ENCODE measurements around the gene MAK. TPM values are rescaled to one million over a fixed set of nuclear protein-coding genes. Genes with fewer than 3 reads are reported as not detected.

Gene MAK
- polyA plus RNA-seq, 2 of the 4 experiments (the other 2 are of a cell fraction): 0.05 to 0.09 TPM

- H3K4me1 ChIP-seq: no peaks in the 10 kb centered on the region
- no peak overlapping the region for H3K4me3 ChIP-seq
- no peak for TF ChIP-seq CBX8 (IDR thresholded peaks at IDR 0.05)
- TF ChIP-seq CEBPB (IDR thresholded peaks at IDR 0.05): peak; percentile 42 to 67; a peak in 3 of 4 replicates
- no peak overlapping the region for H3K4me2 ChIP-seq
- ATAC-seq (no peak), DNase-seq (ENCODE audit: low read depth in 1 of 2, low spot score in 1 of 2) (no peak), FAIRE-seq (no peak)
- WGBS (ENCODE audit: missing lambda C conversion rate): 94% methylated on average over 6 of the region's 6 CpGs
- ChIA-PET POLR2A (no interaction called here), CTCF (interaction anchor here (1.5 to 2.2 kb wide), 2 partner anchors 8 to 298 kb away, joined by 3 to 5 read pairs; no protein-coding TSS in a partner anchor)
- no peak overlapping the region for H3K27ac ChIP-seq
- no peaks in the 10 kb centered on the region for H3K9me3 ChIP-seq
Observed at GRCh38 chr6:10809098-10809497, 29.2 kb downstream of the MAK start.

GRCh38 chr6:10808376-10808775 lies 30.0 kb downstream of the MAK start:
- CTCF ChIA-PET: interaction anchor here (1.5 to 2.2 kb wide), 2 partner anchors 8 to 297 kb away, joined by 3 to 5 read pairs; no protein-coding TSS in a partner anchor
- POLR2A ChIA-PET: no interaction called here
- no peak overlapping the region for H3K27ac ChIP-seq
- no peak overlapping the region for H3K4me2 ChIP-seq
- H3K9me3 ChIP-seq: no peaks in the 10 kb centered on the region
- H3K4me1 ChIP-seq: no peaks in the 10 kb centered on the region
- WGBS (ENCODE audit: missing lambda C conversion rate): 89% methylated on average over 4 of the region's 4 CpGs
- FAIRE-seq (no peak), ATAC-seq (no peak), DNase-seq (ENCODE audit: low read depth in 1 of 2, low spot score in 1 of 2) (no peak)
- no peak for TF ChIP-seq REST (IDR thresholded peaks at IDR 0.05)
- no peak for TF ChIP-seq CHD4 (IDR thresholded peaks at IDR 0.05; ENCODE audit: borderline replicate concordance)
- no peak for TF ChIP-seq EP300 (IDR thresholded peaks at IDR 0.05)
- no peak for TF ChIP-seq ATOH8 (CRISPR knock-in tag; IDR thresholded peaks at IDR 0.05; ENCODE audit: low read depth)
- TF ChIP-seq ELK1 (IDR thresholded peaks at IDR 0.05; ENCODE audit: low read depth, low read length): no peak
- TF ChIP-seq CTCF (IDR thresholded peaks at IDR 0.05): no peak
- TF ChIP-seq ESRRA (IDR thresholded peaks at IDR 0.05; ENCODE audit: borderline replicate concordance, low read length): no peak
- no peak for TF ChIP-seq BCL3 (IDR thresholded peaks at IDR 0.05)
- no peak for TF ChIP-seq RFX5 (IDR thresholded peaks at IDR 0.05)
- no peak for TF ChIP-seq HOXB5 (CRISPR knock-in tag; IDR thresholded peaks at IDR 0.05)
- TF ChIP-seq HEYL (CRISPR knock-in tag; IDR thresholded peaks at IDR 0.05): no peak
- TF ChIP-seq RCOR1 (IDR thresholded peaks at IDR 0.05; ENCODE audit: low read depth, low read length): no peak
- TF ChIP-seq HOXB13 (CRISPR knock-in tag; IDR thresholded peaks at IDR 0.05; ENCODE audit: low read depth): no peak
- TF ChIP-seq NFE2L2 (conservative IDR thresholded peaks at IDR 0.05; ENCODE audit: low read length): no peak
- TF ChIP-seq E2F6 (IDR thresholded peaks at IDR 0.05; ENCODE audit: borderline replicate concordance, low read depth): no peak
- no peak for TF ChIP-seq MAZ (IDR thresholded peaks at IDR 0.05; ENCODE audit: borderline replicate concordance, low read depth, low read length)
- TF ChIP-seq ZC3H11A (IDR thresholded peaks at IDR 0.05): no peak
- TF ChIP-seq PBX3 (IDR thresholded peaks at IDR 0.05): no peak
- no peak overlapping the region for H3K4me3 ChIP-seq
